T-helper 1 cell (primary cell): Measurements from ENCODE around the gene MEX3A.
"Not testable (repeated sequence)": the region's sequence is repeated elsewhere in the genome, so short reads cannot be mapped to it uniquely, and the experiment has no call there.

Experiments
- DNase-seq, 5 donors: peaks; one replicate each; pipeline ENCODE4 v3.0.0-alpha.2; 2012 to 2020

Gene MEX3A

GRCh38 chr1:156077430-156077760 is 4.9 kb downstream of the MEX3A start:
- DNase-seq, result no peak

GRCh38 chr1:156076609-156077429 is 5.4 kb downstream of the MEX3A start:
- DNase-seq, result no peak

GRCh38 chr1:156075775-156076204 is 6.5 kb downstream of the MEX3A start:
- no peak for DNase-seq

- DNase-seq, result no peak
Observed at GRCh38 chr1:156075162-156075561, 7.1 kb downstream of the MEX3A start.

GRCh38 chr1:156074661-156075060 is 7.6 kb downstream of the MEX3A start:
- DNase-seq, result no peak

GRCh38 chr1:156073740-156074139 is 8.5 kb downstream of the MEX3A start:
- DNase-seq, result no peak

GRCh38 chr1:156073110-156073687 is 9.1 kb downstream of the MEX3A start:
- DNase-seq, result no peak

GRCh38 chr1:156072251-156072650 is 10.0 kb downstream of the MEX3A start:
- DNase-seq, result no peak

GRCh38 chr1:156071332-156071816 is 10.9 kb downstream of the MEX3A start:
- not testable (repeated sequence) for DNase-seq

- DNase-seq, result no peak
Observed at GRCh38 chr1:156070548-156070947, 11.7 kb downstream of the MEX3A start.

GRCh38 chr1:156069490-156070455 is 12.5 kb downstream of the MEX3A start:
- DNase-seq, result no peak

- DNase-seq, result no peak
Observed at GRCh38 chr1:156067262-156067661, 15.0 kb downstream of the MEX3A start.

GRCh38 chr1:156065871-156066270 is 16.4 kb downstream of the MEX3A start:
- DNase-seq, result no peak

GRCh38 chr1:156065212-156065611 is 17.1 kb downstream of the MEX3A start:
- DNase-seq, result no peak

- no peak for DNase-seq
Observed at GRCh38 chr1:156064615-156065014, 17.6 kb downstream of the MEX3A start.

- no peak for DNase-seq
Observed at GRCh38 chr1:156063997-156064285, 18.3 kb downstream of the MEX3A start.

GRCh38 chr1:156062189-156062588 is 20.1 kb downstream of the MEX3A start:
- DNase-seq, result no peak

GRCh38 chr1:156060937-156061636 is 21.2 kb downstream of the MEX3A start, which contains the start of gene RAB25:
Gene RAB25, plus strand, starts transcription at chr1:156061160. Its CDS starts 241 bp downstream, at chr1:156061401.
- no peak for DNase-seq

- no peak for DNase-seq
Observed at GRCh38 chr1:156056326-156056849, 25.9 kb downstream of the MEX3A start.

GRCh38 chr1:156055281-156056048 is 26.8 kb downstream of the MEX3A start:
- DNase-seq, result no peak

GRCh38 chr1:156054500-156055280 is 27.6 kb downstream of the MEX3A start, which contains the start of gene LAMTOR2:
Gene LAMTOR2, plus strand, starts transcription at chr1:156054782. Its CDS starts 108 bp downstream, at chr1:156054890.
- peak; percentile 84 to 94 (median 90) for DNase-seq
